ENCODE measurements around the gene FURIN.
"Not testable (repeated sequence)": the region's sequence is repeated elsewhere in the genome, so short reads cannot be mapped to it uniquely, and the experiment has no call there.

FURIN gene

GRCh38 chr15:90844696-90845095 lies 23.7 kb upstream of the FURIN start:
- no peak for DNase-seq

GRCh38 chr15:90845201-90845949 lies 23.0 kb upstream of the FURIN start:
- DNase-seq: no peak

- DNase-seq: not testable (repeated sequence)
Measured at GRCh38 chr15:90849424-90849823, 19.0 kb upstream of the FURIN start.

- DNase-seq: no peak
Measured at GRCh38 chr15:90851114-90851513, 17.3 kb upstream of the FURIN start.

- DNase-seq: no peak
Measured at GRCh38 chr15:90851940-90852339, 16.4 kb upstream of the FURIN start.

GRCh38 chr15:90855139-90855538 lies 13.2 kb upstream of the FURIN start:
- DNase-seq: no peak

- DNase-seq: no peak
Measured at GRCh38 chr15:90857337-90857736, 11.1 kb upstream of the FURIN start.

GRCh38 chr15:90857883-90858443 lies 10.4 kb upstream of the FURIN start:
- no peak for DNase-seq

GRCh38 chr15:90859234-90860131 lies 8.9 kb upstream of the FURIN start:
- DNase-seq: no peak

GRCh38 chr15:90860450-90860849 lies 7.9 kb upstream of the FURIN start:
- no peak for DNase-seq

GRCh38 chr15:90860942-90861675 lies 7.3 kb upstream of the FURIN start:
- DNase-seq: no peak

- DNase-seq: no peak
Measured at GRCh38 chr15:90862487-90862886, 5.9 kb upstream of the FURIN start.

GRCh38 chr15:90862964-90863778 lies 5.2 kb upstream of the FURIN start:
- peak in 2 of 14 donors; percentile 15 to 20 for DNase-seq

GRCh38 chr15:90863987-90864386 lies 4.4 kb upstream of the FURIN start:
- no peak for DNase-seq

GRCh38 chr15:90864507-90864906 lies 3.9 kb upstream of the FURIN start:
- DNase-seq: no peak

GRCh38 chr15:90865702-90866101 lies 2.7 kb upstream of the FURIN start:
- no peak for DNase-seq

GRCh38 chr15:90866161-90866715 lies 2.1 kb upstream of the FURIN start:
- DNase-seq: no peak

GRCh38 chr15:90866800-90867199 lies 1.6 kb upstream of the FURIN start:
- no peak for DNase-seq

GRCh38 chr15:90869140-90869541 lies 753 bp downstream of the FURIN start:
- no peak for DNase-seq

GRCh38 chr15:90869601-90870353 lies 1.4 kb downstream of the FURIN start:
- DNase-seq: peak in 7 of 14 donors; percentile 14 to 73 (median 34)
